Subcutaneous abdominal adipose tissue (tissue), 5 donors: ENCODE results near the gene UBALD1.
"Not testable (repeated sequence)": the region's sequence is repeated elsewhere in the genome, so short reads cannot be mapped to it uniquely, and the experiment has no call there.

Experiments used
- H3K27ac ChIP-seq: one replicate; pipeline ENCODE4 v1.7.0; 2013; ENCODE audit warnings: low read depth, mild to moderate bottlenecking, inconsistent platforms, low read length, moderate library complexity
- H3K27me3 ChIP-seq, 5 donors: one replicate each; pipeline ENCODE4 v1.7.0; 2013; ENCODE audit warnings: low read length in 5 of 5, inconsistent platforms in 1 of 5; ENCODE audit not compliant: control insufficient read depth in 5 of 5, insufficient read depth in 4 of 5
- H3K36me3 ChIP-seq, 5 donors: one replicate each; pipeline ENCODE4 v1.7.0; 2013; ENCODE audit warnings: low read length in 5 of 5; ENCODE audit not compliant: control insufficient read depth in 5 of 5, insufficient read depth in 5 of 5
- H3K4me1 ChIP-seq, 5 donors: one replicate each; pipeline ENCODE4 v1.7.0; 2013; ENCODE audit warnings: low read length in 5 of 5, mild to moderate bottlenecking in 3 of 5, moderate library complexity in 1 of 5; ENCODE audit not compliant: control insufficient read depth in 5 of 5, insufficient read depth in 5 of 5
- H3K4me3 ChIP-seq, 5 donors: one replicate each; pipeline ENCODE4 v1.7.0; 2013; ENCODE audit warnings: low read length in 5 of 5, low read depth in 1 of 5
- H3K9ac ChIP-seq, 5 donors: one replicate each; pipeline ENCODE4 v1.7.0; 2013; ENCODE audit warnings: low read length in 5 of 5, mild to moderate bottlenecking in 4 of 5, moderate library complexity in 3 of 5
- H3K9me3 ChIP-seq, 5 donors: one replicate each; pipeline ENCODE4 v1.7.0; 2013; ENCODE audit warnings: low read length in 5 of 5; ENCODE audit not compliant: control insufficient read depth in 5 of 5
- donor health status: healthy.
- donor health status: healthy.
- donor health status: healthy.
- donor health status: healthy.
- donor health status: healthy.

Gene UBALD1

GRCh38 chr16:4583906-4584305, 30.8 kb downstream of the UBALD1 start:
- Histone ChIP-seq H3K9me3 (peaks cover 0 to 8% (median 7%) of the 10 kb centered on the region in 5 donors), H3K9ac (no peak overlapping the region), H3K27me3 (peaks cover 0 to 10% (median 3%) of the 10 kb centered on the region in 5 donors), H3K4me3 (no peak overlapping the region), H3K4me1 (no peaks in the 10 kb centered on the region), H3K27ac (no peak overlapping the region), H3K36me3 (no peaks in the 10 kb centered on the region)

DNA sequence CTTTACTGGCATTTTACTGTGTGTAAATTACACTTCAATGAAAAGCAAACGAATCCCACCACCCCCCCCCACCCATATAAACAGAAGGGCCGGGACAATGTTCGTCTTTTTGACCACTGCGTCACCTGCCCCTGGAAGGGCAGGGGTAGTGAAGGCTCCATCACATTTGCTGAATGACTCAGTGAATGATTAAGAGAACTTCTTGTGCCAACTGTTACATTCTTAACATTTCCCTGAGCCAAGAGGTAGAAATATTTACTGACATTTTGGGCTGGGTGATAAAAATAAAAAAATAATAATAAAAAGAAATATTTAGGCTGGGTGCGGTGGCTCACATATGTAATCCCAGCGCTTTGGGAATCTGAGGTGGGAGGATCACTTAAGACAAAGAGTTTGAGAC, 34.4 kb downstream of the UBALD1 start:
- Histone ChIP-seq H3K36me3 (no peaks in the 10 kb centered on the region), H3K27me3 (peaks cover 0 to 3% (median 0%) of the 10 kb centered on the region in 5 donors), H3K9ac (no peak overlapping the region), H3K27ac (no peak overlapping the region), H3K4me1 (no peaks in the 10 kb centered on the region), H3K9me3 (no peaks in the 10 kb centered on the region), H3K4me3 (no peak overlapping the region)

GRCh38 chr16:4578961-4579530, 35.6 kb downstream of the UBALD1 start:
- Histone ChIP-seq H3K36me3 (no peaks in the 10 kb centered on the region), H3K4me3 (no peak overlapping the region), H3K9ac (no peak overlapping the region), H3K4me1 (no peaks in the 10 kb centered on the region), H3K27me3 (peaks cover 0 to 4% (median 0%) of the 10 kb centered on the region in 5 donors), H3K9me3 (no peaks in the 10 kb centered on the region), H3K27ac (no peak overlapping the region)

DNA sequence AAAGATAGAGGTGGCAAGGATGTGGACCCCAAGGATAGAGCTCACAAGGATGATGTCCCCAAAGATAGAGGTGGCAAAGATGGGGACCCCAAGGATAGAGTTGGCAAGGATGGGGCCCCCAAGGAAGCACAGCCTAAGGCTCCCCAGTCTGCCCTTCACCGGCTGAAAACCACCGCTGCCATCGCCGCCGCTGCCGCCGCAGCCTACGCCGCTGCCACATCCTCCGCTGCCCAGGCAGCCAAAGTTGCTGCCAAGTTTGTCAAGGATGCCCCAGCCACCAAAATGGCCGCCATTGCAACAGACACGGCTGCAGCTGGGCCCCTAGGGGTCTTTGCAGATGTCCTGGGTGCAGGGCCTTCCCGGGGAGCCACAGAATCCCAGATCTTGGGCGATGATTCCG, 38.7 kb downstream of the UBALD1 start:
- Histone ChIP-seq H3K4me3 (no peak overlapping the region), H3K27me3 (peaks cover 0 to 4% (median 0%) of the 10 kb centered on the region in 5 donors), H3K36me3 (no peaks in the 10 kb centered on the region), H3K27ac (no peak overlapping the region), H3K9ac (no peak overlapping the region), H3K4me1 (no peaks in the 10 kb centered on the region), H3K9me3 (no peaks in the 10 kb centered on the region)

DNA sequence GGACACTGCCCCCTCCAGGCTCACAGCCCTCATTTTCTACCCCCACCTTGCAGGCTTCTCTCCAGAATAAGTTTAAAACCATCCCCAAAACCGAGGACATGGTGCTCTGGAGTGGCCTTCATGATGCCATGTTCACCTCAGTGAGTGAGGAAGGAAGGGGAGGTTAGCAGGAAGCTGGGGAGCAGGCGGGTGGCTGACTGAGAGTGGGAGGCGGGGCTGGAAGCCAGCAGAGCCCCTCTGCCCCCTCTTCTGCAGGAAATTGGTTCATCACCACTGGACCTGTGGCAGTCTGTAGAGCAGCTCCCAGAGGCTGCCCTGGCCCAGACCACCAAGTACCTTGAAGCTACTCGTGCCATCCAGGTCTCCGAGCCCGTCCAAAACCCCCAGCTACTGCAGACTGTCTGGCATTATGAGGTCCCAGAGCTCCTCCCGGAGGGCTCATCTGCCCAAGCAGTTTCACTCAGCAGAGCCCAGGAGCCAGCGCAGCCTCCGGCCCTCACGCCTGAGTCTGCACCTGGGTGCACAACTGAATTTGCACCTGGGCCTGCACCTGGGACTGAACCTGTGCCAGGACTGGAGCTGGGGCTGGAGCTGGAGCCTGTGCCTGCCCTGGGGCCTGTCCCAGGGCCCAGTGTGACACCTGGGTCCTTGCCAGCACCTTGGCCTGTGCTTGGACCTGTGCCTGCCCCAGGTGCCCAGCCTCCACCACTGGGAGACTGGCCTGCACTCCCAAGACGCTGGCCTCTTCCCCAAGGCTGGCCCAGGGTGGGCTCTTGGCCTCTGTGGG, 39.6 kb downstream of the UBALD1 start:
- Histone ChIP-seq H3K27me3 (peaks cover 0 to 4% (median 0%) of the 10 kb centered on the region in 5 donors), H3K36me3 (no peaks in the 10 kb centered on the region), H3K4me3 (no peak overlapping the region), H3K9ac (no peak overlapping the region), H3K27ac (no peak overlapping the region), H3K9me3 (no peaks in the 10 kb centered on the region), H3K4me1 (no peaks in the 10 kb centered on the region)

- H3K27ac ChIP-seq, H3K4me3 ChIP-seq, H3K9ac ChIP-seq, H3K36me3 ChIP-seq, H3K9me3 ChIP-seq, H3K4me1 ChIP-seq, H3K27me3 ChIP-seq: not testable (repeated sequence)
Measured at GRCh38 chr16:4573926-4574325, 40.8 kb downstream of the UBALD1 start.

- no peak overlapping the region for H3K4me3 ChIP-seq
- H3K36me3 ChIP-seq: no peaks in the 10 kb centered on the region
- no peak overlapping the region for H3K9ac ChIP-seq
- no peaks in the 10 kb centered on the region for H3K4me1 ChIP-seq
- peaks cover 0 to 4% (median 0%) of the 10 kb centered on the region in 5 donors for H3K27me3 ChIP-seq
- H3K9me3 ChIP-seq: no peaks in the 10 kb centered on the region
- no peak overlapping the region for H3K27ac ChIP-seq
Measured at GRCh38 chr16:4572715-4573114, 42.0 kb downstream of the UBALD1 start.

GRCh38 chr16:4570688-4571321, 43.9 kb downstream of the UBALD1 start:
- H3K4me1 ChIP-seq: no peaks in the 10 kb centered on the region
- H3K27me3 ChIP-seq: peaks cover 0 to 4% (median 0%) of the 10 kb centered on the region in 5 donors
- no peak overlapping the region for H3K27ac ChIP-seq
- H3K36me3 ChIP-seq: no peaks in the 10 kb centered on the region
- H3K4me3 ChIP-seq: no peak overlapping the region
- no peaks in the 10 kb centered on the region for H3K9me3 ChIP-seq
- H3K9ac ChIP-seq: no peak overlapping the region

- Histone ChIP-seq H3K9ac (no peak overlapping the region), H3K27me3 (no peaks in the 10 kb centered on the region), H3K27ac (no peak overlapping the region), H3K36me3 (no peaks in the 10 kb centered on the region), H3K9me3 (no peaks in the 10 kb centered on the region), H3K4me1 (no peaks in the 10 kb centered on the region), H3K4me3 (no peak overlapping the region)
Measured at GRCh38 chr16:4570086-4570485, 44.6 kb downstream of the UBALD1 start.

DNA sequence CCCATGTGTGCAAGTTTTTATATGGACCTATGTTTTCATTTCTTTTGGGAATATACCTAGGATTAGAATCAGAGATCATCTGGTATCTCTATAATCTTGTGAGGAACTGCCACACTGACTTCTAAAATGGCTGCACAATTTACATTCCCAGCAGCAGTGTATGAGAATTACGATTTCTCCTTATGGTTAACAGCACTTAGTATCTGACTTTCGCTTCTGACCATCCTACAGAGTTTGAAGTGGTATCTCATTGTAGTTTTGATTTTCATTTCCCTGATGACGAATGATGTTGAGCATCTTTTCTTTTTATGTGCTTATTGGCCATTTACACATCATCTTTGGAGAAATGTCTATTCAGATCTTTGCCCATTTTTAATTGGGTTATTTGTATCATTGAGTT, 48.5 kb downstream of the UBALD1 start:
- Histone ChIP-seq H3K27ac (no peak overlapping the region), H3K36me3 (no peaks in the 10 kb centered on the region), H3K9ac (no peak overlapping the region), H3K9me3 (no peaks in the 10 kb centered on the region), H3K4me3 (no peak overlapping the region), H3K27me3 (no peaks in the 10 kb centered on the region), H3K4me1 (no peaks in the 10 kb centered on the region)
